Activated naive CD8-positive, alpha-beta T cell treated with anti-CD3 and anti-CD28 coated beads, Interleukin-2, amount 50 U/mL, for 16 hours (primary cell): ENCODE data around the gene NLGN3.

Source experiments
- DNase-seq: peaks from one replicate; pipeline ENCODE4 v3.0.0-alpha.2; 2020; ENCODE audit warnings: low read depth, low spot score

Gene NLGN3

GRCh38 chrX:71118032-71118984 is 26.3 kb upstream of the NLGN3 start, which contains the start of gene MED12:
MED12 (plus strand) TSS chrX:71118596; CDS start chrX:71118755, 159 bp downstream.
- DNase-seq = peak; percentile 51

- DNase-seq = no peak
Measured at GRCh38 chrX:71118985-71119535, 25.6 kb upstream of the NLGN3 start.

GRCh38 chrX:71128166-71128833 is 16.3 kb upstream of the NLGN3 start:
- no peak for DNase-seq

- peak; percentile 39 for DNase-seq
Measured at GRCh38 chrX:71128915-71129765, 15.5 kb upstream of the NLGN3 start.

GRCh38 chrX:71131510-71131909 is 13.1 kb upstream of the NLGN3 start:
- DNase-seq = no peak

- DNase-seq = no peak
Measured at GRCh38 chrX:71140440-71140839, 4.2 kb upstream of the NLGN3 start.

- DNase-seq = no peak
Measured at GRCh38 chrX:71143508-71143907, 1.1 kb upstream of the NLGN3 start.

GRCh38 chrX:71147496-71148277 is 3.0 kb downstream of the NLGN3 start:
- no peak for DNase-seq

GRCh38 chrX:71148278-71148663 is 3.6 kb downstream of the NLGN3 start:
- no peak for DNase-seq

GRCh38 chrX:71151366-71151765 is 6.7 kb downstream of the NLGN3 start:
- DNase-seq = no peak

- DNase-seq = no peak
Measured at GRCh38 chrX:71154196-71154595, 9.6 kb downstream of the NLGN3 start.

GRCh38 chrX:71154641-71155040 is 10.0 kb downstream of the NLGN3 start:
- no peak for DNase-seq

- DNase-seq = no peak
Measured at GRCh38 chrX:71158603-71159002, 14.0 kb downstream of the NLGN3 start.

GRCh38 chrX:71159335-71159734 is 14.7 kb downstream of the NLGN3 start:
- DNase-seq = no peak

GRCh38 chrX:71160475-71160874 is 15.8 kb downstream of the NLGN3 start:
- no peak for DNase-seq

- DNase-seq = no peak
Measured at GRCh38 chrX:71162981-71163380, 18.3 kb downstream of the NLGN3 start.

- no peak for DNase-seq
Measured at GRCh38 chrX:71164071-71164470, 19.4 kb downstream of the NLGN3 start.

GRCh38 chrX:71166461-71166860 is 21.8 kb downstream of the NLGN3 start:
- DNase-seq = no peak

GRCh38 chrX:71167031-71167781 is 22.6 kb downstream of the NLGN3 start:
- DNase-seq = no peak

GRCh38 chrX:71168134-71168533 is 23.5 kb downstream of the NLGN3 start:
- no peak for DNase-seq
